Calu3 (cell line): ENCODE data around the gene CREBBP. TPM values are rescaled to one million over a fixed set of nuclear protein-coding genes. Genes with fewer than 3 reads are reported as not detected.

Experiments used
- BruUV-seq: library from RNA; stranded (reverse); fragments of 400-500 nt; replicated peaks from 2 replicates; lab custom pipeline; 2021; lab: Mats Ljungman, UMichigan
- CTCF ChIA-PET: fragments of 300-600 bp; sonication (Branson Sonifier 250); formaldehyde crosslinking; loops from one replicate; lab custom pipeline; 2022; ENCODE audit warnings: antibody characterized with exemption; lab: Charles Lee
- DNase-seq: peaks from one replicate; pipeline ENCODE4 v3.0.0; 2022
- H3K27ac Mint-ChIP-seq: one replicate; pipeline ENCODE4 v1.8.0; 2022; ENCODE audit warnings: mixed read lengths; ENCODE audit not compliant: unreplicated experiment
- H3K27me3 Mint-ChIP-seq: one replicate; pipeline ENCODE4 v1.8.0; 2022; ENCODE audit warnings: mixed read lengths; ENCODE audit not compliant: unreplicated experiment
- H3K36me3 Mint-ChIP-seq: one replicate; pipeline ENCODE4 v1.8.0; 2022; ENCODE audit warnings: mild to moderate bottlenecking, moderate library complexity, mixed read lengths; ENCODE audit not compliant: insufficient read depth, unreplicated experiment
- H3K4me1 Mint-ChIP-seq: one replicate; pipeline ENCODE4 v1.8.0; 2022; ENCODE audit warnings: mild to moderate bottlenecking, low read depth, mixed read lengths; ENCODE audit not compliant: unreplicated experiment
- H3K4me3 Mint-ChIP-seq: one replicate; pipeline ENCODE4 v1.8.0; 2022; ENCODE audit warnings: mild to moderate bottlenecking, low read depth, moderate library complexity, mixed read lengths; ENCODE audit not compliant: unreplicated experiment
- H3K9me3 Mint-ChIP-seq: one replicate; pipeline ENCODE4 v1.8.0; 2022; ENCODE audit warnings: low read depth, mixed read lengths; ENCODE audit not compliant: unreplicated experiment
- CTCF ChIP-seq: fragments of 200-600 bp; IDR thresholded peaks from one replicate; pipeline ENCODE4 v1.8.0; 2022; ENCODE audit warnings: antibody characterized with exemption; ENCODE audit not compliant: unreplicated experiment
- intact Hi-C: fragments of 100-400 bp; cut with micrococcal nuclease; formaldehyde crosslinking; loops from one replicate; pipeline ENCODE4 v1.10.0; 2022; ENCODE audit not compliant: unreplicated experiment
- total RNA-seq: library from RNA; stranded (reverse); gene quantifications from 2 replicates; pipeline ENCODE4 v1.2.3, GENCODE V29; 2022

Gene CREBBP
- total RNA-seq, 1 experiment from 2014 or later, result 91.0 TPM

DNA sequence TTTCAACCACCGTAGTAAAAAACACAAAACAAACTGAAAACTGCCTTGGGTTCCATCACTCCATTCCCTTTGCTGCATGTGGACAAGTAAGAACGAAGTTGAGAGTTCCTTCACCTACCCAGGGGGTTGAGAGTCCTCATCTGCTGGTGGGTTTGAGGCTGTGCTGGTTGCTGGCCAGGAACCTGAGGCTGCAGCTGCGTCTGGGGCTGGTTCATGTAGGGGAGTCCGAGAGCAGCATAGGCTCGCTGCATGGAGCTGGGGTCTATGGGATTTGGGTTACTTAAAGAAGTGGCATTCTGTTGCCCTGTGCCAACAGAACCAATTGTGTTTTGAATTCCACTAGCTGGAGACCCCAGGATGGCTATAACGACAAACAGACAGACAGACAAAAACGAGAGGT lies 97.9 kb downstream of the CREBBP start:
- Mint-ChIP-seq H3K9me3 (no peaks in the 10 kb centered on the region), H3K27me3 (no peaks in the 10 kb centered on the region), H3K4me3 (no peak overlapping the region), H3K4me1 (no peaks in the 10 kb centered on the region), H3K27ac (no peak overlapping the region), H3K36me3 (peaks cover 27% of the 10 kb centered on the region)
- no peak for TF ChIP-seq CTCF
- intact Hi-C loops, result no loop called here
- CTCF ChIA-PET, result no interaction called here
- DNase-seq, result no peak
- BruUV-seq, result no TSS peak

GRCh38 chr16:3781421-3781820 lies 99.1 kb downstream of the CREBBP start:
- TF ChIP-seq CTCF, result no peak
- Mint-ChIP-seq H3K9me3 (no peaks in the 10 kb centered on the region), H3K27me3 (no peaks in the 10 kb centered on the region), H3K4me1 (no peaks in the 10 kb centered on the region), H3K36me3 (peaks cover 35% of the 10 kb centered on the region), H3K4me3 (no peak overlapping the region), H3K27ac (no peak overlapping the region)
- intact Hi-C loops, result no loop called here
- no TSS peak for BruUV-seq
- no peak for DNase-seq
- CTCF ChIA-PET, result no interaction called here

- CTCF ChIA-PET, result interaction anchor here (0.6 kb wide), 3 partner anchors 57 to 492 kb away, joined by 3 to 6 read pairs (median 3); partner anchors contain the start of gene TFAP4
- H3K4me3 Mint-ChIP-seq, result no peak overlapping the region
Observed at GRCh38 chr16:3780570-3780969, 99.9 kb downstream of the CREBBP start.

GRCh38 chr16:3776316-3776715 lies 104.2 kb downstream of the CREBBP start:
- Mint-ChIP-seq H3K36me3 (peaks cover 61% of the 10 kb centered on the region), H3K4me1 (no peaks in the 10 kb centered on the region), H3K4me3 (no peak overlapping the region), H3K27me3 (no peaks in the 10 kb centered on the region), H3K27ac (no peak overlapping the region), H3K9me3 (no peaks in the 10 kb centered on the region)
- DNase-seq, result no peak
- TF ChIP-seq CTCF, result no peak
- BruUV-seq, result no TSS peak
- intact Hi-C loops, result loop anchor here (10.0 kb wide), 1 partner anchor 98 kb away; no protein-coding TSS in a partner anchor
- CTCF ChIA-PET, result no interaction called here

More at GRCh38 chr16:3780570-3780969, 99.9 kb downstream of the CREBBP start:
- Mint-ChIP-seq H3K27ac (no peak overlapping the region), H3K9me3 (no peaks in the 10 kb centered on the region), H3K36me3 (peaks cover 43% of the 10 kb centered on the region), H3K4me1 (no peaks in the 10 kb centered on the region), H3K27me3 (no peaks in the 10 kb centered on the region)
- intact Hi-C loops, result no loop called here
- DNase-seq, result no peak
- no TSS peak for BruUV-seq
- TF ChIP-seq CTCF, result no peak
